OCI-LY1 (cell line): ENCODE measurements around the gene CDC42EP3.

ENCODE experiments used
- CTCF ChIP-seq: fragments of 200-600 bp; sonication (generic), shearing (Covaris generic); IDR thresholded peaks from 2 replicates; pipeline ENCODE4 v1.5.1; 2017; ENCODE audit warnings: mild to moderate bottlenecking, antibody characterized with exemption, low read length, moderate library complexity, mixed read lengths
- EZH2 ChIP-seq: fragments of 200-600 bp; sonication (generic), shearing (Covaris generic); IDR thresholded peaks from 2 replicates; pipeline ENCODE4 v1.8.0; 2017; ENCODE audit warnings: borderline replicate concordance, mixed run types, mild to moderate bottlenecking, antibody characterized with exemption, low read length, moderate library complexity, mixed read lengths

GRCh38 chr2:37720533-37721200, 49.2 kb upstream of the CDC42EP3 start:
- TF ChIP-seq CTCF: no peak
- no peak for TF ChIP-seq EZH2
